ENCODE measurements around the gene THSD7A.

Gene THSD7A

DNA sequence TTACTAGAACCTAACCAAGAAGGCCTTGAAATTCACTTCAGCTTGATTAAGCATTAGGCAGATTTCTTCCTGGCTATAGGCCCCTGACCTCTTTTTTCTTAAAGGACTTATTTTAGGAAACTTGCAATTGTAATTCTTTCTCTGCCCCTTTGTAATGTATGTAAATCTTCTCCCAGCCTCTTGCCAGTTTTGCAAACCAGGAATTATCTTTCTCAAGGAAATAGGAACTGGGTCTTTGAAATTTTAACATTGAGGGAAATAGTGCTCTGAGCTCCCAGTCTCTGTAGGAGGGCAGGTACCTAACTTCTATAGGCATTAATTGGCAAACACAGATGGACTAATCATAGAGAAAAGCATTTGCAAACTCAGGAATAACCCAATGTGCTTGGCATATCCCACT lies 342.7 kb downstream of the THSD7A start:
- Histone ChIP-seq H2AFZ (no peak overlapping the region), H3K36me3 (ENCODE audit: control insufficient read depth, insufficient read depth, low read length) (no peaks in the 10 kb centered on the region), H3K4me1 (no peaks in the 10 kb centered on the region), H3K79me2 (no peaks in the 10 kb centered on the region), H3K4me2 (ENCODE audit: low read length) (no peak overlapping the region), H3K27me3 (ENCODE audit: control insufficient read depth, insufficient read depth, low read length) (no peaks in the 10 kb centered on the region), H3K4me3 (ENCODE audit: low read depth, low read length) (no peak overlapping the region), H3K27ac (no peak overlapping the region), H3K9ac (no peak overlapping the region), H3K9me3 (ENCODE audit: control insufficient read depth, low read length) (no peaks in the 10 kb centered on the region)
- TF ChIP-seq, protein P1, sequence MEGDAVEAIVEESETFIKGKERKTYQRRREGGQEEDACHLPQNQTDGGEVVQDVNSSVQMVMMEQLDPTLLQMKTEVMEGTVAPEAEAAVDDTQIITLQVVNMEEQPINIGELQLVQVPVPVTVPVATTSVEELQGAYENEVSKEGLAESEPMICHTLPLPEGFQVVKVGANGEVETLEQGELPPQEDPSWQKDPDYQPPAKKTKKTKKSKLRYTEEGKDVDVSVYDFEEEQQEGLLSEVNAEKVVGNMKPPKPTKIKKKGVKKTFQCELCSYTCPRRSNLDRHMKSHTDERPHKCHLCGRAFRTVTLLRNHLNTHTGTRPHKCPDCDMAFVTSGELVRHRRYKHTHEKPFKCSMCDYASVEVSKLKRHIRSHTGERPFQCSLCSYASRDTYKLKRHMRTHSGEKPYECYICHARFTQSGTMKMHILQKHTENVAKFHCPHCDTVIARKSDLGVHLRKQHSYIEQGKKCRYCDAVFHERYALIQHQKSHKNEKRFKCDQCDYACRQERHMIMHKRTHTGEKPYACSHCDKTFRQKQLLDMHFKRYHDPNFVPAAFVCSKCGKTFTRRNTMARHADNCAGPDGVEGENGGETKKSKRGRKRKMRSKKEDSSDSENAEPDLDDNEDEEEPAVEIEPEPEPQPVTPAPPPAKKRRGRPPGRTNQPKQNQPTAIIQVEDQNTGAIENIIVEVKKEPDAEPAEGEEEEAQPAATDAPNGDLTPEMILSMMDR (IDR thresholded peaks at IDR 0.05), result no peak

DNA sequence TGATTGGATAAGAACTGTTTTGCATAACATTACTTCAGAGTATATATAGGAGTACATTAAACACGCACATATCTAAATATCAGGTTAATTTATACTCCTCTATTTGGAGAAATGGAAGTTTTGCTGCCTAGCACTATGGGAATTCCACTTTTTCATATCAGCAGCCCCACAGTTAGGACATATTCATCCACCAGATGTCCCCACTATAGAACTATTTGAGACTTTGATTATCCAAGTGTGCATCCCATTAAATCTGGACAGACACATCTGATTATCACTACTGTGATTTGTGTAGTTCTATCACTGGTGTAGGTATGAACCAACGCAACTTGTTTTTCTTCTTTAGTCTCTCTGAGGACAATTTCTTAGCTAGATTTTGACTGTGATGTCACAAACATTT lies 345.7 kb downstream of the THSD7A start:
- Histone ChIP-seq H3K27ac (no peak overlapping the region), H3K9me3 (ENCODE audit: control insufficient read depth, low read length) (no peaks in the 10 kb centered on the region), H3K9ac (no peak overlapping the region), H3K36me3 (ENCODE audit: control insufficient read depth, insufficient read depth, low read length) (no peaks in the 10 kb centered on the region), H3K4me1 (no peaks in the 10 kb centered on the region), H3K27me3 (ENCODE audit: control insufficient read depth, insufficient read depth, low read length) (no peaks in the 10 kb centered on the region), H3K4me2 (ENCODE audit: low read length) (no peak overlapping the region), H3K4me3 (ENCODE audit: low read depth, low read length) (no peak overlapping the region), H3K79me2 (no peaks in the 10 kb centered on the region), H2AFZ (no peak overlapping the region)
- TF ChIP-seq, protein P1 (IDR thresholded peaks at IDR 0.05), result peak; percentile 29

DNA sequence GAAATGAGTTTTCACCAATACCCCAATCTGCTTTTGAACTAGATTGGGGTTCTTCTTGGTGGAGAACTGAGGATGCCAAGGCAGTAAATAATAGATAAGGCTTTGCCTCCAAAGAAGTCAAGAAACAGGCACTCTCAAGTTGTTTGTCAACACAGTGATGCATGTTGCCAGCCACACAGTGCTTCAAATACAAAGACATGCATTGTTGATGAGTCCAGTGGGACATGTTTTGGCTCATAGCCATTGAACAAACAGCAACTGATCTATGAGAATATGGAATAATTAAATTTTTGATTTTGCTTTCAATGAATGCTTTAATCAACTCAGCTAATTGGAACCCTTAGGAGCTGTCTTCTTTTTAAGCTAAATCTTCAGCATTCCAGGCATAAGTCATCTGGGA lies 346.4 kb downstream of the THSD7A start:
- H3K4me2 ChIP-seq (ENCODE audit: low read length), result no peak overlapping the region
- TF ChIP-seq, protein P1 (IDR thresholded peaks at IDR 0.05), result no peak
- no peaks in the 10 kb centered on the region for H3K4me1 ChIP-seq
- no peaks in the 10 kb centered on the region for H3K79me2 ChIP-seq
- H3K27me3 ChIP-seq (ENCODE audit: control insufficient read depth, insufficient read depth, low read length), result no peaks in the 10 kb centered on the region
- no peak overlapping the region for H3K27ac ChIP-seq
- H3K9ac ChIP-seq, result no peak overlapping the region
- no peaks in the 10 kb centered on the region for H3K9me3 ChIP-seq (ENCODE audit: control insufficient read depth, low read length)
- no peak overlapping the region for H3K4me3 ChIP-seq (ENCODE audit: low read depth, low read length)
- H2AFZ ChIP-seq, result no peak overlapping the region
- H3K36me3 ChIP-seq (ENCODE audit: control insufficient read depth, insufficient read depth, low read length), result no peaks in the 10 kb centered on the region

DNA sequence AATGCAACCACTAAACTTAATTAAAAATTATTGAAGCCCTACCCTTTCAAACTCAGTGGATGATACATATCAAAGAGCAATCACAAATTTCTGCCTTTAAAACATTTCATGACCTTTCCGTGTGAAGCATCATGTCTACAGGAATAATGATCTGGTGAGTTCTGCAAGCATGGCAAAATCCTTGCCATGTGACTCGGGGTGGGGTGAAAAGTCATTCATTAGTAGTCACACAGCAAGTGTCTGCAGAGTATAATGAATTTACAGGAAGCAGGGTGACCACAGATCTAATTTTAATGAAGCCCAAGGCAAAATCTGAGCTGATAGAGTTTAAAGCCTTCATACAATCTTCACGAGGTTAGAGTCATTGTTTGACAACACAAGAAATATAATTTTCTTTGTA lies 351.9 kb downstream of the THSD7A start:
- no peak overlapping the region for H3K9ac ChIP-seq
- H3K27me3 ChIP-seq (ENCODE audit: control insufficient read depth, insufficient read depth, low read length), result no peaks in the 10 kb centered on the region
- no peaks in the 10 kb centered on the region for H3K4me1 ChIP-seq
- no peak overlapping the region for H2AFZ ChIP-seq
- no peaks in the 10 kb centered on the region for H3K9me3 ChIP-seq (ENCODE audit: control insufficient read depth, low read length)
- H3K36me3 ChIP-seq (ENCODE audit: control insufficient read depth, insufficient read depth, low read length), result no peaks in the 10 kb centered on the region
- H3K4me3 ChIP-seq (ENCODE audit: low read depth, low read length), result no peak overlapping the region
- H3K27ac ChIP-seq, result no peak overlapping the region
- no peak overlapping the region for H3K4me2 ChIP-seq (ENCODE audit: low read length)
- H3K79me2 ChIP-seq, result no peaks in the 10 kb centered on the region
- TF ChIP-seq, protein P1 (IDR thresholded peaks at IDR 0.05), result no peak

DNA sequence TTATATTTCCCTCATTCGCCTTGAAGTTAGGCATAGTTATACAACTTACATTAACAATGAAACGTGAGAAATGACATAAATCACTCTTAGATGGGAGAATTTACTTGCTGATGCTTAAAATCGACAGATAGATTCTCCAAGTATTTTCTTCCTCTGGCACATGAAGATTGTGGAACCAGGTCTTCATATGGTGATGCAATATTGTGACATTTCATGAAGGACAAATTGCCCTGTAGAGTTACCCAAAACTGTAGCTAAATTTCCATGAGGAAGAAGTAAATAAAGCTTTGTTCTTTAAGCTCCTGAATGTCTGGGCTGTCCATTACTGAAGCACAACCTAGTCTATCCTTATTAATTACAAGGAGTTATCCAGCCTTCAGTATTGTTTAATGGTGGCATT lies 353.1 kb downstream of the THSD7A start:
- no peaks in the 10 kb centered on the region for H3K9me3 ChIP-seq (ENCODE audit: control insufficient read depth, low read length)
- H3K27me3 ChIP-seq (ENCODE audit: control insufficient read depth, insufficient read depth, low read length), result no peaks in the 10 kb centered on the region
- no peaks in the 10 kb centered on the region for H3K4me1 ChIP-seq
- no peaks in the 10 kb centered on the region for H3K36me3 ChIP-seq (ENCODE audit: control insufficient read depth, insufficient read depth, low read length)
- no peaks in the 10 kb centered on the region for H3K79me2 ChIP-seq
- TF ChIP-seq, protein P1 (IDR thresholded peaks at IDR 0.05), result no peak
- no peak overlapping the region for H3K4me3 ChIP-seq (ENCODE audit: low read depth, low read length)
- H2AFZ ChIP-seq, result no peak overlapping the region
- H3K4me2 ChIP-seq (ENCODE audit: low read length), result no peak overlapping the region
- no peak overlapping the region for H3K9ac ChIP-seq
- no peak overlapping the region for H3K27ac ChIP-seq

All from parathyroid adenoma (tissue), 2 donors.